ENCODE measurements around the gene KRT72.

KRT72 gene

GRCh38 chr12:52600941-52601481 is at the start of gene KRT72:
Gene KRT72 (minus strand): TSS chr12:52601463. CDS start chr12:52601452, 11 bp downstream.
- DNase-seq (ENCODE audit: low read depth in 2 of 2), result no peak

DNA sequence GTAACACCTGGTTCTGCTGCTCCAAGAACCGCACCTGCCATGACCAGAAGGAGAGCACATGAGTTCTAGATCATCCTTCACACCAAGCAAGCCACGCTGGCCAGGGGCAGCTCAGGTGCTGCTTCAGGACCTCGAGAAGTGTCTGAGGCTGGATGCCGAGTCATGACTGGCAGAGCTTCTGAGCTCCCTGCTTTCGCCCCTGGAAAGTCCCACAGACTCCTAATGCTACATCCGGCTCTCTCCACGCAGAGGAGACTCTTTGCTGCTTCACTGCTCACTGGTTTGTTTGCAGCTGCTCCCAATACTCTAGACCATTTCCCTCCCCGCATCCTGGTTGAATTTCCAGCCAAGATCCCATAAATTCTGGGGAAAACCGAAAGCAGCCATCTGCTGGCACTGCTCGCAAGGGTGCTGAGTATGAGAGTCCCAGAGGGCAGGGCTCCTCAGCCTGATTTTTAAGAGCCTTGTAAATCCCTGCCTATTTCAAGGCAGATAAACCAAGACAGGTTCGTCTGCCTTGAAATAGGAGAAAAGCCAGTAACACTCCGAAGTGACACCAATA is 49.3 kb upstream of the KRT72 start:
- no peak for DNase-seq (ENCODE audit: low read depth in 2 of 2)

- DNase-seq (ENCODE audit: low read depth in 2 of 2), result no peak
Measured at GRCh38 chr12:52649066-52649465, 47.8 kb upstream of the KRT72 start.

DNA sequence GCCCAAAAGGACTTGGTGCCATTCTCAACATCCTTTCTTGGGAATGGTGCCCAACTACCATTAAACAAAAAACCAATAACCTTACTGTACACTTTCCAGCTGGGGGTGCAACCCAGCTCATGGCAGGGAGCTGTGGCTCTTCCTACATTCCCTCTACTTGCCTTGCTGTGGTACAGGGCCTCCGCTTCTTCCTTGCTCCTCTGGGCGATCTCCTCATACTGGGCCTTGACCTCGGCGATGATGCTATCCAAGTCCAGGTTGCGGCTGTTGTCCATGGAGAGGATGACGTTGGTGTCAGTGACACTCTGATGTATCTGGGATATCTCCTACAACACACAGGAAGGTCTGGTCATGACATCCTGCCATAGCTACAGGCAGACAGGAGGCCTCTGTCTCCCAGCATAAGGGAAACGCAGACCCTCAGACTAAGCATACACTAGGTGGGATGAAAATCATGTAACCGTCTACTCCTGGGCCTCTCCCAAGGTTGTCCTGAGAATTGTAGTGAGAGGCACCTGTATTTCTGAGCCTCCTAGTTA is 46.8 kb upstream of the KRT72 start:
- no peak for DNase-seq (ENCODE audit: low read depth in 2 of 2)

DNA sequence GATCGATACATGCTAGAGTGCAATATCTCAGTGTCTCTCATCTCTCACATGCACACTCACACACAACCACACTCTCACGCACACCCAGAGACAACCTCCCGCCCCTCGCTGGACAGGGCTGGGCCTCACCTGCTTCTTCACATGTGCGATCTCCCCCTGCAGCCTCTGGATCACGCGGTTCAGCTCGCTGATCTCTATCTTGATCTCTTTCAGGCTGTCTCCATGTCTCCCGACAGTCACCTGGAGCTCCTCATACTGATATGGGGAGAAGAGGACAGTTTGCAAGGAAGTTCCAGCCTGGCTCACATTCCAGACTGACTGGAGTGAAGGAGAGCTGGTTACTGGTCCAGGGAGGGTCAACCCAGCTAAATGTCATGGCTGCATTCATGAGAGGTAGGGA is 46.3 kb upstream of the KRT72 start:
- no peak for DNase-seq (ENCODE audit: low read depth in 2 of 2)

DNA sequence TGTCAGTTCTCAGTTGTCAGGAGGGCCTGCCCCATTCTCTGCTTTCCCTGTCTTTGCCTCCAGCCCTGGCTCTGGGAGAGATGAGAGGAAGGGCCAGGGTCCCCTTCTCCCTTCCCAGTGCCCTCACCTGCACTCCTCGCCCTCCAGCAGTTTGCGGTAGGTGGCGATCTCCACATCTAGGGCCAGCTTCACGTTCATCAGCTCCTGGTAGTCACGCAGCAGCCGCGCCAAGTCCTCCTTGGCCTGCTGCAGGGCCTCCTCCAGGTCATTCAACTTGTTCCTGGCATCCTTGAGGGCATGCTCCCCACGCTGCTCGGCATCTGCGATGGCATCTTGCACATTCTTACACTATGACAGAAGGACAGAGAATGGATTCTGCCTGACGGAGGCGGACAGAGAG is 45.4 kb upstream of the KRT72 start:
- no peak for DNase-seq (ENCODE audit: low read depth in 2 of 2)

GRCh38 chr12:52645982-52646381 is 44.7 kb upstream of the KRT72 start:
- DNase-seq (ENCODE audit: low read depth in 2 of 2), result no peak

DNA sequence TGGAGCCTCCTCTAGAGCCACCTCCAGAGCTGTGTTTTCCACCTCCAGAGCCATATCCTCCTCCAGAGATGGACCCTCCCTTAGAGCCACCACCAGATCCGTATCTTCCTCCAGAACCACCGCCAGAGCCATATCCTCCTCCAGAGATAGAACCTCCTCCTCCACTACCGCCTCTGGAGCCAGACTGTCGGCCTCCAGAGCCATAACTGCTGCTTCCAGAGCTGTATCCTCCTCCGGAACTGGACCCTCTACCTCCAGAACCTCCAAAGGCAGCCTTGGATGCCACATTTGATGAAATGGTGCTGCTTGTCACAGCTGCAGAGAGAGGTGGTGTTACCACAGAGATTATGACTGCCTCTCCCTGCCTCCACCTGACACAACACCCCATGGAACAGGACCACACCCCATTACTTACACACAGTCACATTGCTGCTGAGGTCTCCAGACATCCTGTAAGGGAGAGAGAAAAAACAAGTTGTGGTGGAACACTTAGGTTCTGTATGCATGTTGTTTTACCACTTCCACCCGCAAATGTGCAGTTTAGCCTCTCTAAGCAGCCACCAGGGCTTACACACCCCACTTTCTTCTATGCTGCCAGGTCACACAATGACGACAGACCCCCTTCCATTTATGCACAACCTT is 44.0 kb upstream of the KRT72 start:
- DNase-seq (ENCODE audit: low read depth in 2 of 2), result no peak

- DNase-seq (ENCODE audit: low read depth in 2 of 2), result no peak
Measured at GRCh38 chr12:52644078-52644415, 42.8 kb upstream of the KRT72 start.

DNA sequence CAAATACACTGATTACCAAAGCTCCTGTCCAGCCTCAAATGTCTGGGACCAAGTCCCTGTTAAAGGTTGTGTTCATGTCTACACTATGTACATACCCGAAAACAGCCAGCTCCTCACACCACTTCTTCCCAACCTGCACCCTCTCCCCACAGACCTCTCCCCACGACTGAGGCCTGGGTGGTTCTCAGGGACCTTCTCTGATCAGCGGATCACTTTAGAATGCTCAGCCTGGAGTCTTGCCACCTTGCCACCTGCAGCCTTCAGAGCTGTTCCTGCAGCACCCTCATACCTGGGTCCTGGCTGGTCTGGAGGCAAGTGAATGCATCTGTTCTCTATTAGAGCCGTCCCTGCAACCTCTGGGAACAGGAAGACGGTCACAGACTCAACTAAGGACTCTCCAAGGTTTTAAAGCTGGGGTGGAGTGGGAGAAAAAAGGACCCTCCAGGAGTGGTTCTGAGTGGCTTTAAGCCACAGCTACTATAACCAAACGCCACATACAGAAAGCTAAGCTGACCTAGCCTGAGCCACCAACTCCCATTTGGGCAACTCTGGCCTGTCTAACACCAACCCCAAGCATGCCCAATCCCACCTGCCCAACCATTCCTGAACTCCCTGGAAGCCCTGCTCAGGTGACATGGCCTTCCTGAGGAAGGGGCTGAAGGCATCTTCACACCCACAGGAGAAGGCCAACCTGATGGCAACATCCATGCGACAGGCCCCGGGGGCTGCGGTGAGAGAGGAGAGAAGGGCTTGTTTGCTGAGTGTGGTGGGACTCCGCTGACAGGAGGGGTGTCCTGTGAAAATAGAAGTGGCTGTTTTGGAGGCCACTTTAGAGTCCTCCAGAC is 42.2 kb upstream of the KRT72 start:
- DNase-seq (ENCODE audit: low read depth in 2 of 2), result no peak

DNA sequence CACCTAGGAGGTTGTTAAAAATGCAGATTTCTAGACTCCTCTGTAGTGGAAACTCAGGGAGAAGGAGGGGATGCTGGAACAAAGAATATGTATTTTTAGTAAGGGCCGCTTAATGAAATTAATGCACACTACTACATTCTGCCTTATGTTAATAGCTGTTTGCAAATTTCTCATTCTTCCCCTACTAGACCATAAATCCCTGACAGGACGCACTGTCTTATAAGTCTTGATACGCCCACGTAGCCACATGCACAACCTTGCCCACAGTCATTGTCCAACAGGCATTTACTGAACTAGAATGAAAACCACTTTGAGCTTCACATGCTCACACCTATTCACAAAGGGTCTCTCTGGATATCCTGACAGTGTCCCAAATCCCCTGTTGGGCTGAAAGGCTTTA is 40.2 kb upstream of the KRT72 start:
- no peak for DNase-seq (ENCODE audit: low read depth in 2 of 2)

DNA sequence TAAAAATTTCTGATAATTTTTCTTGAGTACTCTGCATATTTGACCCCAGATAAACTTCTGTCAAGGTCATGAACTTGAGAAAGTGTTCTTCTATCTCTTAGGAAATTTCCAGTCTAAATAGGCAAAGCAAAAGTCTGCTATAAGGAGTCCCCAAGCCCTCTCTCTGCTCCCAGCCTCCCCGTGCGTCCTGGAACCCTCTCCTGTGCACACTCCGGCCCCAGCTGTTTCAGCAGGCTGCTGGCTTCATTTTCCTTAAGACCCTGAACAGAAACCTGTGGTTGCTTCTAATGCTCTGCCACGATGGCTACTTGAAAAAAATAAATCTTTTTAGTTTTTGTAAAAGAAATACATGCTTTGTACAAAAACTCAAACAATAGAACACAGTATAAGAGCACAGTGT is 36.0 kb upstream of the KRT72 start:
- no peak for DNase-seq (ENCODE audit: low read depth in 2 of 2)

DNA sequence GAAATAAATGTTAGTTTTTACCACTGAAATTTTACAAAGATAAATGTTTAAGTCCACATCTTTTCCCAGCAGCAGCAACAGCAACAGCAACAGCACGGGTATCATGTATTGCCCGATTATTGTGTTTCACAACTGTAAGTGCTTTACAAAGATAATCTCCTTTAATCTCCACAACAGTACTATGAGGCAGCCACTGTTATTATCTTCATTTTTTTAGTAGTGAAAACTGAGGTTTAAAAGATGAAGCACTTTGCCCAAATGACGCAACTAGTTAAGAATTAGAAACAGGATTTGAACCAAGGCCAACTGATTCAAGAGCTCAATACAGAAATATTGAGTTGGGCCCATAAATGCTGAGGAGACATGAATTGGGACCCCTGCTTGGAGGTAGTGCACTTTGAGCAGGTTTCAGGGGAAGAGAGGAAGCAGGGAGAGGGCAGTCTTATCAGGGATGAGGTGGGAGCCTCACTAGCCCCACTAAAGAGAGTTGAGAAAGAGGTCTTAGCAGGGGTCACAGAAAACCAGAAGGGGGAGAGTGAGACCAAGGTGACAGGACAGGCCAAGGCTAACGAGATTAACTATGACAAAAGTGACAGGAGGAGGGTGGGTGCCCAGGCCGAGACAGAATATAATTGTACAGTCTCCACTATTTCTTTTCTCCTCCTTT is 35.5 kb upstream of the KRT72 start:
- DNase-seq (ENCODE audit: low read depth in 2 of 2), result no peak

DNA sequence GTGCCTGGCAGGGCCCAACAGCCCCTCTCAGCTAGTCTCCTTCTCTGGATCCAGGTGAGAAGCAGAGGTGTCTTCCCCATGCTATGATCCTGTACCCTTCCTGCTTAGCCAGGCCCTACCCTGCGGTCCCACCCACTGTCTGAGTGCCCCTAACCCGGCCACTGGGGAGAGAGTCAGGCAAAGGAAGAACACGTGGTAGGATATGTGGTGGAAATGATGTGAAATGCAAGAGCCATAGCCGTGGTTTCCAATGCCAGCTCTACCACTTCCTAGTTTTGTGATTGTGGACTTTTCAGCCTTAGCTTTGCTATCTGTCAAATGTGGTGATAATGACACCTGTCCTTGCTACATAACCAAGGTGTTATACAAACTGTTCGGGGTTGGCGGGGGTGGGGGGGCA is 34.9 kb upstream of the KRT72 start:
- DNase-seq (ENCODE audit: low read depth in 2 of 2), result no peak

GRCh38 chr12:52634266-52635056 is 33.2 kb upstream of the KRT72 start:
- DNase-seq (ENCODE audit: low read depth in 2 of 2), result no peak

GRCh38 chr12:52633383-52633782 is 32.1 kb upstream of the KRT72 start:
- no peak for DNase-seq (ENCODE audit: low read depth in 2 of 2)

DNA sequence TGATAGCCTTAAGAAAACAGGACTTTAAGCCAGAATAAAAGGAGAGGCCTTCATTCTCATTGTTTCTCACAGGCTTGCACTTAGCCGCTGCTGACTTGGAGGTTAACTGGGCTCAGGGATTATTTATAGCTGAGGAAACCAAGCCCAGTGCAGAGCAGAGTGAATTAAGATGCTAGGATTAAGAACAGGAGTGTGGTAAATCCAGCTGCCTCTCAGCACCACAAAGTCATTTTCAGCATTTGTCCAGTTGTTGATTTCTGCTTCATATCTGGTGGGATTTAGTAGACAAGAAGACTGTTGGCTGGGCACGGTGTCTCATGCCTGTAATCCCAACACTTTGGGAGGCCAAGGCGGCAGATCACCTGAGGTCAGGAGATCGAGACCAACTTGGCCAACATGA is 31.4 kb upstream of the KRT72 start:
- DNase-seq (ENCODE audit: low read depth in 2 of 2), result no peak

- no peak for DNase-seq (ENCODE audit: low read depth in 2 of 2)
Measured at GRCh38 chr12:52631676-52632459, 30.6 kb upstream of the KRT72 start.

- no peak for DNase-seq (ENCODE audit: low read depth in 2 of 2)
Measured at GRCh38 chr12:52631264-52631663, 30.0 kb upstream of the KRT72 start.

- no peak for DNase-seq (ENCODE audit: low read depth in 2 of 2)
Measured at GRCh38 chr12:52630599-52631200, 29.4 kb upstream of the KRT72 start.
